Stomach smooth muscle (tissue), 2 donors: ENCODE data around the gene SMIM44.
A peak's percentile ranks its signal among the peaks of the same experiment; 100 is the strongest.

ENCODE experiments used
- H3K27ac ChIP-seq: one replicate; pipeline ENCODE4 v1.7.0; 2013; ENCODE audit warnings: mild to moderate bottlenecking, low read length, inconsistent platforms
- H3K27me3 ChIP-seq, 2 donors: one replicate each; pipeline ENCODE4 v1.7.0; 2013; ENCODE audit warnings: low read length in 2 of 2; ENCODE audit not compliant: insufficient read depth in 2 of 2, control insufficient read depth in 1 of 2
- H3K36me3 ChIP-seq, 2 donors: one replicate each; pipeline ENCODE4 v1.7.0; 2013; ENCODE audit warnings: low read length in 2 of 2; ENCODE audit not compliant: control insufficient read depth in 2 of 2, insufficient read depth in 2 of 2
- H3K4me1 ChIP-seq: one replicate; pipeline ENCODE4 v1.7.0; 2013; ENCODE audit warnings: low read length; ENCODE audit not compliant: control insufficient read depth, insufficient read depth
- H3K4me3 ChIP-seq, 2 donors: one replicate each; pipeline ENCODE4 v1.7.0; 2013; ENCODE audit warnings: low read length in 2 of 2
- H3K9ac ChIP-seq, 2 donors: one replicate each; pipeline ENCODE4 v1.7.0; 2013; ENCODE audit warnings: low read length in 2 of 2, mild to moderate bottlenecking in 1 of 2
- H3K9me3 ChIP-seq, 2 donors: one replicate each; pipeline ENCODE4 v1.7.0; 2013; ENCODE audit warnings: low read length in 2 of 2; ENCODE audit not compliant: control insufficient read depth in 2 of 2
- donor health status: healthy.
- donor health status: Pancreatic carcinoma.

The SMIM44 gene

DNA sequence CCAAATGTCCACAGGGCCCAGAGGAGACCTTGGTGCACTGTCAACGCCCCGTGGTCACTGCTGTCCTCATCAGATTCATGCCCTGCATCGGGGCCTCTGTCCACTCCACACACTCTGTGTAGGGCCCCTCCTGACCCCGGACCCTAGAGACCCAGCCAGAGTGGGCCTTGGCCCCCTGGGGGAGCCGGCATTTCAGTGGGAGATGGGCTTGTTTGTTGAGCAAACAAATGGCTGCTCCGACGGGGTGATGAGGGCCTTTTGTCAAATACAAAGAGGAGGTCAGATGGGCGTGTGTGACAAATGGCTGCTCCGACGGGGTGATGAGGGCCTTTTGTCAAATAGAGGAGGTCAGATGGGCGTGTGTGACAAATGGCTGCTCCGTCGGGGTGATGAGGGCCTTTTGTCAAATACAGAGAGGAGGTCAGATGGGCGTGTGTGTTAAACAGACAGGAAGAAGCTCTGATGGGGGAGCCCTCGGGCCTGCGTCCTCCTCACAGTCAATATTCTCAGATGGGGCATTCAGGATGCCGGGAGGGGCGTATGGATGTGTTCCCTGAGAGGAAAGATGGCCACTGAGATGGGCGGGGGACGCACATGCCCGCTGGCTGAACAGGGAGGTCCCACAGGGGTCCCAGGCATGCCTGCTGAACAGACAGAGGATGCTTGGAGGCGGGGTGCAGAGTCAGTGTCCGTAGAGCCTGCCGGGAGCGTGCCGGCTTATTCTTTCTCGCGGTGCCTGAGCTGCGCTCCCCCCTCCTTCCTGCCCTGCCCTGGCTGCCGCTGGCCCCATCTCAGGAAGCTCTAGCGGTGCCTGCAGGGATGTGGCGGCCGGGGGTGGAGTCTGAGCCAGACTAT lies 39.2 kb downstream of the SMIM44 start:
- H3K27ac ChIP-seq = peak overlapping the region; percentile 24
- H3K27me3 ChIP-seq = no peaks in the 10 kb centered on the region
- no peak overlapping the region for H3K9ac ChIP-seq
- peaks cover 35% of the 10 kb centered on the region for H3K4me1 ChIP-seq
- peaks cover 17 to 25% of the 10 kb centered on the region in 2 donors for H3K36me3 ChIP-seq
- peak overlapping the region in 1 of 2 donors; percentile 44 for H3K4me3 ChIP-seq
- no peaks in the 10 kb centered on the region for H3K9me3 ChIP-seq

DNA sequence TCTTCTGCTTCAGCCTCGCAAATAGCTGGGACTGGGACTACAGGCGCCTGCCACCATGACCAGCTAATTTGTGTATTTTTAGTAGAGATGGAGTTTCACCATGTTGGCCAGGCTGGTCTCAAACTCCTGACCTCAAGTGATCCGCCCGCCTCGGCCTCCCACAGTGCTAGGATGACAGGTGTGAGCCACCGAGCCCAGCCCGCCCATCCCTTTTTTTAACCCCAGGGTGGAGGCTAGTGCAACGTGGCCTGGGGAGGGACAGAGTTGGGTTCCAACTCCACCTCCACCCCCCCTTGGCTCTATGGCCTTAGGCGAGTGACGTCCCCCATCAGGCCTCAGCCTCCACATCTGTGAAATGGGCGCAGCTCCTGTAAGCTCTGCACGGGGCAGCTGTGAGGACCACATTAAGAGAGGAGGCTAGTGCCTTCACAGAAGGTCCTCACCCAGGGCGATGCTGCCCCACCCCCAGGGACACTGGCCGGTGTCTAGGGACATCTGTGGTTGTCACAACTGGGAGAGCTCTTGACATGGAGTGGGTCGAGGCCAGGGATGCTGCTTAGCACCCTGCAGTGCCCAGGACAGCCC lies 40.7 kb downstream of the SMIM44 start:
- Histone ChIP-seq H3K27me3 (no peaks in the 10 kb centered on the region), H3K9me3 (no peaks in the 10 kb centered on the region), H3K9ac (no peak overlapping the region), H3K4me1 (peaks cover 35% of the 10 kb centered on the region), H3K36me3 (peaks cover 20% of the 10 kb centered on the region in 2 donors), H3K4me3 (no peak overlapping the region), H3K27ac (no peak overlapping the region)

DNA sequence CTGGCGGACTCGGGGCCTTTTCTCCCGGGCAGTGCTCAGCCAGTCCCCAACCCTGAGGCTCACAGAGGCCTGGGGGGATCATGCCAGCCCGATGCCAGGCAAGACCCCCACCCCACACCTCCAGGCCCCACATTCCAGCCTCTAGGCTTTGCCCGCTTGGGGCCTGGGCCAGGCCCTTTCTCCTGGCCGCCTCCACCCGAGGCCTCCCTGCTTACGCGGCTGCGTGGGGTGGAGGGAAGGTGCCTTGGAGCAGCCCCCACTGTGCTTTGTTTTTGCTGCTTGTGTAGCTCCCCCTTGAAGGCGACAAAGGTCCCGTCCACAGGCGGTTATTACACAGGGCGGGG lies 41.3 kb downstream of the SMIM44 start:
- Histone ChIP-seq H3K27me3 (no peaks in the 10 kb centered on the region), H3K27ac (no peak overlapping the region), H3K9ac (no peak overlapping the region), H3K4me1 (peaks cover 35% of the 10 kb centered on the region), H3K9me3 (no peaks in the 10 kb centered on the region), H3K4me3 (no peak overlapping the region), H3K36me3 (peaks cover 20% of the 10 kb centered on the region in 2 donors)

DNA sequence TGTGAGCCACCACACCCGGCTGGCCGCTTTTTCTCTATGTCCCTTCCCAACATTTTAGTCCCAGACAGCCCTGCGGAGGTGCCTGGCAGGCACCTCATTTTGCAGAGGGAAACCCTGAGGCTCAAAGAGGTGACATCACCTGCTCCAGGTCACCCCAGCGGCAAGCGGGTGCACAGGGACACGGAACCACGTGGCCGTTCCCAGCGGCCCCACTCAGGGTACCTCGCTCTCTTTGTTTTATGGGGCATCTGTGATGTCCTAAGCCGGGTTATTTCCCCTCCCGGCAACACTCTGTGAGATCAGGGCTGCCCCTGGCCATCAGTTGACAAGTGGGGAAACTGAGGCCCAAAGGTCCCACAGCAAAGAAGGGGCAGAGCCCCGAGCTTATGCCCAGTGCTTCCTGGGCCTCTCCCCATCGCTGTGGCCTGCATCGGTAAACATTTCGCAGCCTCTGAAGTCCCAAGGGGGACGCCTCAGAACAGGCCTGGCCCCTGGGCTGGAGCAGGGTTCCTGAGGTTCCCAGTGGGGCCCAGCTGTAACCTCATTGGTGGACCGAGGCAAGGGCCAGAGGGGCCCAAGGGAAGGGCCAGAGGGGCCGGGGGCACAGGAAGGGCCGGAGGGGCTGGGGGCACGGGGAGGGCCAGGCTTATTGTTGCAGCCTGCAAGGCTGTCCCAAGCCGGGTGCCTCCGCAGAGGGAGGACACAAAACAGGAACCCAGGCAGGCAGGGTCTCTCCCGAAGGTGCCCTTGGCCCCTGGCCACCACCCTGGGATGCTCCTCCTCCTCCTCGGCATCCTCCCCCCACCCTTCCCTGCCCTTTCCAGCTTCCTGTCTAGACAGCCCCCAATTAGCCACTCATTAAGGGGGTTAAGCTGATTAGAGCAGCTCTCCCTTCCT lies 41.9 kb downstream of the SMIM44 start:
- Histone ChIP-seq H3K36me3 (peaks cover 20 to 23% of the 10 kb centered on the region in 2 donors), H3K27me3 (no peaks in the 10 kb centered on the region), H3K4me1 (peaks cover 35% of the 10 kb centered on the region), H3K4me3 (no peak overlapping the region), H3K27ac (no peak overlapping the region), H3K9ac (no peak overlapping the region), H3K9me3 (no peaks in the 10 kb centered on the region)

DNA sequence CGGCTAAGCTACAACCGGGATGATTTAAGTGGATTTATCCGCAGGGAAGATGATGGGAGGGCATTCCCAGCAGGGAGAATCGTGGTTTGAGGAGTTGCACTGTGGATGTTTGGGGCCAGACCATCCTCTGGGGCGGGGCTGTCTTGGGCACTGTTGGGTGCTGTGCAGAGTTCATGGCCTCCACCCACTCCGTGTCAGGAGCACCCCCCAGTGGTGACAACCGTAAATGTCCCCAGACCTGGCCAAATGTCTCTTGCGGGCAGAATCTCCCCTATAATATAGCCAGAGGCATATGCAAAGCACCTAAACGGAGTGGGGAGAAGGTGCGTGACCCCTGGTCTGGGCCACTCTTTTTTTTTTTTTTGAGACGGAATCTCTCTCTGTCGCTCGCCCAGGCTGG lies 43.2 kb downstream of the SMIM44 start:
- Histone ChIP-seq H3K27me3 (no peaks in the 10 kb centered on the region), H3K9ac (no peak overlapping the region), H3K36me3 (peaks cover 10 to 14% of the 10 kb centered on the region in 2 donors), H3K9me3 (no peaks in the 10 kb centered on the region), H3K27ac (no peak overlapping the region), H3K4me3 (no peak overlapping the region), H3K4me1 (peaks cover 33% of the 10 kb centered on the region)

DNA sequence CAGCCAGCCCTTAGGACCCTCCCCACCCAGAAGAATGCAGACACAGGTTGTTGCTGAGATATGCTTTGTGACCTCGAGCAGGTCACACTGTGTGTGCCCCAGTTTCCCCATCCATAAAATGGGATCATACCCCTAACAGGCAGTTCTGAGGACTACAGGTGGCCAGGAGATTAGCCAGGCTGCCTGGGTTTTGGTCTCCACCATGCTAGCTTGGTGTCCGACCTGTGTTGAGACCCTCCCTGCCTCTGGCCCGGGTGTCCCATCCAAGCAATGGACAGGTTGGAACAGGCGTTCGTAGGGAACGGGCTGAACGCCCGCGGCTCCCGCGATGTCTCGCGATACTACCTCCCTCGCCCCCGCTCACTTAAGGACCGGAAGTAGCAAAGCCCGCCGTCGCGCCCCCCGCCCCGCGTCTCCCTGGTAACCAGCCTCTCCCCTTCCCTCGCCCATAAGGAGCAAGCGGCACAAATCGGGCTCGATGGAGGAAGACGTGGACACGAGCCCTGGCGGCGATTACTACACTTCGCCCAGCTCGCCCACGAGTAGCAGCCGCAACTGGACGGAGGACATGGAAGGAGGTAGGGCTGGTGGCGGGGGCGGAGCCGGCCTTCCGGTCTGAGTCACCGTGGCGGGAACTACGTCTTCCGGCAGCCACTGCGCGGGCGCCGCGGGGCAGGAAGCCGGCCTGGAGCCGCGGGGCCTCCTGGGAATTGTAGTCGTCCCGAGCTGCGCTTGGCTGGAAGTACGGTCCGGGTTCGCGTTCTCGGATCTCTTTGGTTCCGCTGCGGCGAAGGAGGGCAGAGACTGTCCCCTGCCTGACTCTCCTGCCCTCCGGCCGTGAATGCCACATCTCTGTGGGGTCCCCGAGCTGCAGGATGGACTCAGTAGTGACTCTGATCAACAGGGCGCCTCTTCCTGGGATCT lies 48.3 kb downstream of the SMIM44 start:
- Histone ChIP-seq H3K9me3 (no peaks in the 10 kb centered on the region), H3K4me1 (peaks cover 38% of the 10 kb centered on the region), H3K27me3 (no peaks in the 10 kb centered on the region), H3K36me3 (peaks cover 18 to 21% of the 10 kb centered on the region in 2 donors), H3K4me3 (peak overlapping the region; percentile 66 to 72), H3K9ac (peak overlapping the region; percentile 71 to 76), H3K27ac (peak overlapping the region; percentile 88)

DNA sequence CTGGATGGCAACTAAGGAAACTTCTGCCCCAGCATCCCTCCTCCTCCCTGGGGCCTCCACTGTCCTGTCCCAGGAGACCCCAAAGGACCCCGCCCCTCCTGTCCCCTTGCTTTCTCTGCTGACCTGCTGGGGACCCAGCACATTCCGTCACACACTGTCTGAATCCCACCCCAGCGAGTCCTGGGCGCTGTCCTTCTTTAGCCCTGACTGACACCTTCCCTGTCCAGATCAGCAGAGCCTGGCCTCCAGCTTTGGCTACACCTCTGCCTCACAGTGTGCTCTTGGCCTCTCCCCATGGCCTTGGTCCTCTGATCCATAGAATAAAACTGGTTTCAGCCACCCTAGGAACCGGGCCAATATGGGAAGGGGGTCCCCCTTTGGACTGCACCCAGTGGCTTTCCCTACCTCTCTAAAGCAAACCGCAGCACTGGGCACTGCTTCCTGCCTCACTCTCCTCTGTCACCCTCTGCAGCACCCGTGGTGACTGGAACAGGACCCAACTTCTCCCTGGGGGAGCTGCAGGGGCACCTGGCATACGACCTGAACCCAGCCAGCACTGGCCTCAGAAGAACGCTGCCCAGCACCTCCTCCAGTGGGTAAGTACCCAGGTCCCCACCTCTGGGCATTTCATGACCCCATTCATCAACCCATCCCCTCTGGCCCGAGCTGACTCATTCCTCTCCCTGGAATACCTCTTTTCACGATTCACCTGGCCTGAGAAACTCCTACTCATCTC lies 49.3 kb downstream of the SMIM44 start:
- Histone ChIP-seq H3K4me1 (peaks cover 45% of the 10 kb centered on the region), H3K9me3 (no peaks in the 10 kb centered on the region), H3K36me3 (peaks cover 18 to 21% of the 10 kb centered on the region in 2 donors), H3K27me3 (no peaks in the 10 kb centered on the region), H3K4me3 (no peak overlapping the region), H3K9ac (peak overlapping the region; percentile 71 to 76), H3K27ac (peak overlapping the region; percentile 88)

DNA sequence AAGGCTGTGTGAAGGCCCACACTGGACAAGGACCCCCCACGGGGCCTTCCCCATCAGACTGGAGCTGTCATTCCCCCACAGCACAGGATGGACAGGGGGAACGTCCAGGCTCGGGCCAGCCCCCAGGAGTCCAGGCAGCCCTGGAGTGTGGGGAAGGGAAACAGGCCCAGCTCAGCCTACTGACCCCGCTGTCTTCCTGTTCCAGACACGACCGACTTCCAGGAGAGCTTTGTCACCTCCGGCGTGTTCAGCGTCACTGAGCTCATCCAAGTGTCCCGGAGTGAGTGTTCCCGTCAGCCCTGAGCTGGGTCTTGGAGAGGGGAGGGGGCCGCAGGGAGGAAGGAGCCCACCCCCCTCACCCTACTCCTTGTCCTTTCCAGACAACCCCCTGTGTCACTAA lies 49.9 kb downstream of the SMIM44 start:
- H3K9me3 ChIP-seq = no peaks in the 10 kb centered on the region
- peaks cover 18% of the 10 kb centered on the region in 2 donors for H3K36me3 ChIP-seq
- peak overlapping the region; percentile 88 for H3K27ac ChIP-seq
- peaks cover 51% of the 10 kb centered on the region for H3K4me1 ChIP-seq
- H3K4me3 ChIP-seq = no peak overlapping the region
- no peaks in the 10 kb centered on the region for H3K27me3 ChIP-seq
- no peak overlapping the region for H3K9ac ChIP-seq
